ENCODE measurements around the gene FTO.
A peak's percentile ranks its signal among the peaks of the same experiment; 100 is the strongest.
"Not testable (repeated sequence)": the region's sequence is repeated elsewhere in the genome, so short reads cannot be mapped to it uniquely, and the experiment has no call there.

Gene FTO

GRCh38 chr16:53672461-53672860 lies 31.5 kb upstream of the FTO start:
- TF ChIP-seq, protein P1, sequence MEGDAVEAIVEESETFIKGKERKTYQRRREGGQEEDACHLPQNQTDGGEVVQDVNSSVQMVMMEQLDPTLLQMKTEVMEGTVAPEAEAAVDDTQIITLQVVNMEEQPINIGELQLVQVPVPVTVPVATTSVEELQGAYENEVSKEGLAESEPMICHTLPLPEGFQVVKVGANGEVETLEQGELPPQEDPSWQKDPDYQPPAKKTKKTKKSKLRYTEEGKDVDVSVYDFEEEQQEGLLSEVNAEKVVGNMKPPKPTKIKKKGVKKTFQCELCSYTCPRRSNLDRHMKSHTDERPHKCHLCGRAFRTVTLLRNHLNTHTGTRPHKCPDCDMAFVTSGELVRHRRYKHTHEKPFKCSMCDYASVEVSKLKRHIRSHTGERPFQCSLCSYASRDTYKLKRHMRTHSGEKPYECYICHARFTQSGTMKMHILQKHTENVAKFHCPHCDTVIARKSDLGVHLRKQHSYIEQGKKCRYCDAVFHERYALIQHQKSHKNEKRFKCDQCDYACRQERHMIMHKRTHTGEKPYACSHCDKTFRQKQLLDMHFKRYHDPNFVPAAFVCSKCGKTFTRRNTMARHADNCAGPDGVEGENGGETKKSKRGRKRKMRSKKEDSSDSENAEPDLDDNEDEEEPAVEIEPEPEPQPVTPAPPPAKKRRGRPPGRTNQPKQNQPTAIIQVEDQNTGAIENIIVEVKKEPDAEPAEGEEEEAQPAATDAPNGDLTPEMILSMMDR (IDR thresholded peaks at IDR 0.05; ENCODE audit: low read depth, low read length), result no peak
- no peak overlapping the region for H3K4me3 ChIP-seq (replicated peaks in 1 of 2; ENCODE audit: low read depth in 2 of 2, low read length in 2 of 2)
- DNase-seq (ENCODE audit: low read depth in 2 of 2), result no peak

- no peak for DNase-seq (ENCODE audit: low read depth in 2 of 2)
- H3K4me3 ChIP-seq (replicated peaks in 1 of 2; ENCODE audit: low read depth in 2 of 2, low read length in 2 of 2), result no peak overlapping the region
- TF ChIP-seq, protein P1 (IDR thresholded peaks at IDR 0.05; ENCODE audit: low read depth, low read length), result no peak
These were observed 30.8 kb upstream of the FTO start for GRCh38 chr16:53673189-53673588.

DNA sequence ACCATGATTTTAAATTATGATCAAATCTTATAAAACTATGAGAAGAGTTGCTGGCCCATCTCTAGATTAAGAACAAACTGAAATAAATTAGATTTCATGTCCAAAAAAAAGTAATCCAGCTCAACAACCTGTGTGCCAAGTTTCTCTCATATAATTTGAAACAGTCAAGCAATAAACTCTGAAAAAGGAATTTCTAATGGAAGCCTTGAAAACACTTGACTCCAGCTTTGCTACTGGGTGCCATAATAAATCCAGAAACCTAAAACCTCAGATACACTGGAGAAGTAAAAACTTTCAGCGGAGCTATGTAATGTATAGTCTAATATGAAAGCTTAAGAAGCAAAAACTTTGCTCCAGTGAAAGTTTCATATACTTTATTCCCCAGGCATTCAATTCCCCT lies 25.8 kb upstream of the FTO start:
- TF ChIP-seq, protein P1 (IDR thresholded peaks at IDR 0.05; ENCODE audit: low read depth, low read length), result no peak
- H3K4me3 ChIP-seq (replicated peaks in 1 of 2; ENCODE audit: low read depth in 2 of 2, low read length in 2 of 2), result no peak overlapping the region
- no peak for DNase-seq (ENCODE audit: low read depth in 2 of 2)

DNA sequence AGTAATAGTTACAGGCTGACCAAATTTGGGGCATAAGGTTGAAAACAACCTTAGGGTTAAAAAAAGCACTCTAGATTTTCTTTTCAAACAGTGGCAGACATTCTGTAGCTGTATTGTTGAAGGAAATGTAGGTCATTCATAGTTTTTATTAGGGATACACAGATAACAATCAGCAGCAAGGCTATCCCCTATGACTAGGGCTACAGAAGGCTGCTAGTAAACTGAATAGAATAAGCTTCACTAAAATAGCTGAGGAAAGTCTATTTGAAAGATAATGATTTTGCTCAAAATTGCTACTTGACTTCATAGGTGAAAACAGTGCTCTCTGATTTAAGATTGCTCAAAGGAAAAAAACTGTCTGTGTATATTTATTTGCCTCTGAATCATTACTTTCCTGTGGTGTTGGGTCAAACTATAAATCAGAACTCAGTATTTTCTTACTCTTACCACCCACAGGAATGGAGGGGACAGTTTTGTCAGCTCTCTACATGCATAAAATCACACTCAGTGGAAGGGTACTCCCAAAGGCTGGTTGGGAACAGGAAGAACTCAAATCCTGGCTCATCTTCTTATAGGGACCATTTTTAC lies 25.1 kb upstream of the FTO start:
- no peak overlapping the region for H3K4me3 ChIP-seq (replicated peaks in 1 of 2; ENCODE audit: low read depth in 2 of 2, low read length in 2 of 2)
- no peak for DNase-seq (ENCODE audit: low read depth in 2 of 2)
- TF ChIP-seq, protein P1 (IDR thresholded peaks at IDR 0.05; ENCODE audit: low read depth, low read length), result no peak

DNA sequence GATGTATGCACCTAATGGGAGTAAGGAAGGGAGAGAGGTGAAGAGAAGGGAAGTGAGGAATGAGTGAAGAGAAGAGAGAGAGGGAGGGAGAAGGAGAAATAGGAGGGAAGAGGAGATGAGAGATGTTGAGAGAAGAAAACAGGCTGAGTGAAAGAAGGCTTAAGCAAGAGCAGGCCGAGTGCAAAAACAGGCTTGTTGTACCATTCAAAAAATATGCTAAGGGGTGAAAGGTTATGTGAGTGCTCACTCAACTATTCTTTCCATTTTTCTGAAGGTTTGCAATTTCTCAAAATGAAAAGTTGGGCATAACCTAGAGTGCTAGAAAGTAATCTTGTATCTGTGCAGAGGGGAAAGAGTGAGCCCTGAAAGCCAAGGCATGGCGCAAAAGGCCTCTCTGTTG lies 23.2 kb upstream of the FTO start:
- DNase-seq (ENCODE audit: low read depth in 2 of 2), result peak in 1 of 2 donors; percentile 14
- TF ChIP-seq, protein P1 (IDR thresholded peaks at IDR 0.05; ENCODE audit: low read depth, low read length), result no peak
- H3K4me3 ChIP-seq (replicated peaks in 1 of 2; ENCODE audit: low read depth in 2 of 2, low read length in 2 of 2), result no peak overlapping the region

GRCh38 chr16:53681354-53681753 lies 22.6 kb upstream of the FTO start:
- no peak for DNase-seq (ENCODE audit: low read depth in 2 of 2)
- TF ChIP-seq, protein P1 (IDR thresholded peaks at IDR 0.05; ENCODE audit: low read depth, low read length), result no peak
- no peak overlapping the region for H3K4me3 ChIP-seq (replicated peaks in 1 of 2; ENCODE audit: low read depth in 2 of 2, low read length in 2 of 2)

GRCh38 chr16:53685334-53685733 lies 18.6 kb upstream of the FTO start:
- not testable (repeated sequence) for H3K4me3 ChIP-seq (replicated peaks in 1 of 2; ENCODE audit: low read depth in 2 of 2, low read length in 2 of 2); DNase-seq (ENCODE audit: low read depth in 2 of 2)
